GM12892 (cell line): ENCODE data around the gene CCDC85C.

Experiments used
- POLR2A ChIP-seq: IDR thresholded peaks from 2 replicates; pipeline ENCODE4 v1.6.1; 2011; ENCODE audit warnings: low read depth, low read length, control low read depth
- POLR2AphosphoS5 ChIP-seq: IDR thresholded peaks from 2 replicates; pipeline ENCODE4 v1.6.1; 2011; ENCODE audit warnings: low read depth, low read length, control low read depth
- TAF1 ChIP-seq: IDR thresholded peaks from 2 replicates; pipeline ENCODE4 v1.6.1; 2011; ENCODE audit warnings: low read depth, mild to moderate bottlenecking, control low read depth, low read length, borderline replicate concordance

DNA sequence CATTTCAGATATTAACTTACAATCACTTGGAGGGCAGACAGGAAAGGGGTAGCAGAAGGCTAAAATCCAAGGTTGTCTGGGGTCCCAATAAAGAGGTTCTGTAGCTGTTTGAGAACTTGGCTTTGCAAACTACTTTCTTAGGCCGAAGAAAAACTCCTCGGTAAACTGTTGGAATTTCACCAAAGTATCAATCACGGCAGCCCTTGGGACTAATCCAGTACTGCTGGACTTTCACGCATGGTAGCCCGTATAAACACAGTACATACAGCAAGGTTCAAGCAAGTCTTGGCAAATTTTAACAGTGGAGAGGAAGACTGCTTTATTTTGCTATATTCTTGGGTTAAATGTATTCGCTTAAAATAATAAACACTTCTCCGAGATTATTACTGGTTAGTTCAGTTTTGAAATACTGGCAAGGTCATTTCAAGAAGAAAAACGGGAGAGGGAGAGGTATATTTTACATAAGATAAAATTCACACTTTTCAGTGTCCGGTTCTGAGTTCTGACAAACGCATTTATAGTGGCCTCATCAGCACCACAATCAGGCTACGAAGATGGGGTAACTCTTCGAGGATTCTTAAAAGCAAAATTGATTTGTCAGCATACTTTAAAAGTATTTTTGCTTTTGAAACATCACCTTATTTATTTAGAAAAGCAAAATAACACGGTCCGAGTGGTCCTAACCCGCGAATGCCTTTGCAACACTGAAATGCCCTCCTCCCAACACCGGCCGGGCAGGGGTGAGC lies 124.7 kb downstream of the CCDC85C start:
- TF ChIP-seq POLR2AphosphoS5 (no peak), POLR2A (no peak), TAF1 (no peak)
